A549 (cell line): Measurements from ENCODE around the gene GNL1.

Source experiments
- CEBPB ChIP-seq, 2 experiments: fragments of >200 bp in 1 of 2; sonication (Bioruptor Twin) in 1 of 2; formaldehyde crosslinking in 1 of 2; IDR thresholded peaks; 2 replicates each; pipeline ENCODE4 v1.6.1; 2012 to 2016
- CTCF ChIP-seq: fragments of >200 bp; sonication (Bioruptor Twin); formaldehyde crosslinking; IDR thresholded peaks from 3 replicates; pipeline ENCODE4 v1.5.1; 2016
- FOXS1 ChIP-seq: fragments of 250-450 bp; sonication (Bioruptor Pico); IDR thresholded peaks from 2 replicates; pipeline ENCODE4 v1.5.0; 2020; ENCODE audit warnings: mild to moderate bottlenecking, moderate library complexity
- GATA3 ChIP-seq: IDR thresholded peaks from 2 replicates; pipeline ENCODE4 v1.6.1; 2012; ENCODE audit warnings: borderline replicate concordance
- HOXA7 ChIP-seq: fragments of 250-450 bp; sonication (Bioruptor Pico); IDR thresholded peaks from 2 replicates; pipeline ENCODE4 v1.5.0; 2020; ENCODE audit warnings: mild to moderate bottlenecking, moderate library complexity
- POLR2A ChIP-seq: IDR thresholded peaks from 2 replicates; pipeline ENCODE4 v1.6.1; 2012; ENCODE audit warnings: mild to moderate bottlenecking, low read length
- REST ChIP-seq: fragments of 200-600 bp; sonication (generic); IDR thresholded peaks from 2 replicates; pipeline ENCODE4 v1.6.1; 2016; ENCODE audit warnings: antibody characterized with exemption, mild to moderate bottlenecking, moderate library complexity
- RFX5 ChIP-seq: fragments of 450-650 bp; IDR thresholded peaks from 2 replicates; pipeline ENCODE4 v1.7.1; 2014; ENCODE audit warnings: antibody characterized with exemption, mild to moderate bottlenecking, moderate library complexity
- TP53 ChIP-seq: fragments of 250-450 bp; sonication (Bioruptor Pico); IDR thresholded peaks from 2 replicates; pipeline ENCODE4 v1.5.0; 2021; ENCODE audit warnings: mild to moderate bottlenecking, moderate library complexity
- TF ChIP-seq, protein P1 (sequence below): fragments of 150-350 bp; IDR thresholded peaks from 2 replicates; pipeline ENCODE4 v1.6.1; 2014; ENCODE audit warnings: low read depth, mild to moderate bottlenecking, low read length

DNA sequence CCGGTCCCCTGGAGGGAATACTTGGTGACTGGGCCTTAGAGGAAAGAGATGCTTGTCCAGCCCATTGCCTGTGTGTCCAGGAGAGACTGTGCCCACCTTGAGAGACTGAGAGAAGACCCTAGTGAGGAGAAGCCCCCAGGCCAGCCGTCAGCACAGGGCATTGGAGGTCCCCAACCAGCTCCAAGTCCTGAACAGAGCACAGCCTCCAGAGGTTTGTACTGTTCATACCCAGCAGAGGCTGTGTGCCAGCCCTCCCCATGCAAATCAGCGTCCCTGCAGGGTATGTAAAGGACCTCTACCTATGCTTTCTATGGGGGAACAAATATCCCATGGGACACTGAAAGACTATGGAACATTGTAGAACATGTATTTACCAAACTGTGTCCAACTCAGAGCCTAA is 58.6 kb downstream of the GNL1 start:
- TF ChIP-seq REST: no peak
- no peak for TF ChIP-seq CTCF
- no peak for TF ChIP-seq GATA3
- no peak for TF ChIP-seq RFX5
- TF ChIP-seq POLR2A: no peak
- TF ChIP-seq HOXA7 (CRISPR knock-in tag): no peak
- no peak for TF ChIP-seq CEBPB (IDR thresholded peaks at IDR 0.05)
- no peak for TF ChIP-seq FOXS1 (CRISPR knock-in tag)
- TF ChIP-seq TP53: no peak
- TF ChIP-seq, protein P1, sequence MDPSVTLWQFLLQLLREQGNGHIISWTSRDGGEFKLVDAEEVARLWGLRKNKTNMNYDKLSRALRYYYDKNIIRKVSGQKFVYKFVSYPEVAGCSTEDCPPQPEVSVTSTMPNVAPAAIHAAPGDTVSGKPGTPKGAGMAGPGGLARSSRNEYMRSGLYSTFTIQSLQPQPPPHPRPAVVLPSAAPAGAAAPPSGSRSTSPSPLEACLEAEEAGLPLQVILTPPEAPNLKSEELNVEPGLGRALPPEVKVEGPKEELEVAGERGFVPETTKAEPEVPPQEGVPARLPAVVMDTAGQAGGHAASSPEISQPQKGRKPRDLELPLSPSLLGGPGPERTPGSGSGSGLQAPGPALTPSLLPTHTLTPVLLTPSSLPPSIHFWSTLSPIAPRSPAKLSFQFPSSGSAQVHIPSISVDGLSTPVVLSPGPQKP: no peak
